Mucosa of descending colon (tissue), 3 donors: ENCODE measurements around the gene FMO3. TPM values are rescaled to one million over a fixed set of nuclear protein-coding genes. Genes with fewer than 3 reads are reported as not detected.

Experiments
- ATAC-seq: fragments of 200-7000 bp; cut with Tn5 transposase; one replicate; pipeline ENCODE4 v1.9.1; 2020; ENCODE audit warnings: mild to moderate bottlenecking, moderate library complexity
- DNase-seq, 3 donors: peaks; one replicate each; pipeline ENCODE4 v3.0.0-alpha.2; 2020
- H3K36me3 ChIP-seq: fragments of 200-600 bp; one replicate; pipeline ENCODE4 v1.8.0; 2021; ENCODE audit warnings: low read depth, mild to moderate bottlenecking
- H3K4me1 ChIP-seq: fragments of 200-600 bp; one replicate; pipeline ENCODE4 v1.8.0; 2021; ENCODE audit warnings: low read depth, mild to moderate bottlenecking
- H3K4me3 ChIP-seq: fragments of 200-600 bp; one replicate; pipeline ENCODE4 v1.8.0; 2021; ENCODE audit warnings: mild to moderate bottlenecking
- H3K9me3 ChIP-seq: fragments of 200-600 bp; one replicate; pipeline ENCODE4 v1.8.0; 2021; ENCODE audit warnings: mild to moderate bottlenecking
- CTCF ChIP-seq: fragments of 200-600 bp; IDR thresholded peaks from one replicate; pipeline ENCODE4 v1.8.0; 2022; ENCODE audit warnings: antibody characterized with exemption, mild to moderate bottlenecking
- intact Hi-C, 2 donors: fragments of 100-400 bp; cut with DNase I in 1 of 2; cut with micrococcal nuclease in 1 of 2; formaldehyde crosslinking; loops; one replicate each; pipeline versions ENCODE4 v1.11.0 to v1.11.1; 2022; cut with DNase I, micrococcal nuclease
- total RNA-seq, 3 donors: library from RNA; stranded (reverse); fragmentation: NEBNext Ultra II Directional in 2 of 3; extraction: Animal tissue kit (Norgen Biotek cat#: 25700) in 2 of 3; gene quantifications; one replicate each; pipeline versions ENCODE4 v1.2.1 to v1.2.4, GENCODE V29; 2021 to 2023
- donor health status: DM: no; HTN: no; CAD: no; lungs with moderate emphysema.
- donor health status: DM: no; HTN: no; CAD: no.
- donor health status: DM: no; HTN: yes; CAD: no.

The FMO3 gene
- total RNA-seq, 3 donors from 2014 or later: 0.22 to 0.63 (median 0.38) TPM

- no peak for DNase-seq
- Histone ChIP-seq H3K4me3 (no peak overlapping the region), H3K36me3 (no peaks in the 10 kb centered on the region), H3K4me1 (no peaks in the 10 kb centered on the region), H3K9me3 (no peaks in the 10 kb centered on the region)
- no peak for TF ChIP-seq CTCF
- no peak for ATAC-seq
- intact Hi-C loops: no loop called here
Measured at GRCh38 chr1:171137580-171137979, 46.9 kb downstream of the FMO3 start.

- Histone ChIP-seq H3K4me1 (no peaks in the 10 kb centered on the region), H3K4me3 (no peak overlapping the region), H3K36me3 (no peaks in the 10 kb centered on the region), H3K9me3 (no peaks in the 10 kb centered on the region)
- DNase-seq: no peak
- TF ChIP-seq CTCF: no peak
- intact Hi-C loops: no loop called here
- ATAC-seq: no peak
Measured at GRCh38 chr1:171138980-171139379, 48.3 kb downstream of the FMO3 start.

- ATAC-seq: no peak
- no peak overlapping the region for H3K4me3 ChIP-seq
- H3K36me3 ChIP-seq: no peaks in the 10 kb centered on the region
- intact Hi-C loops: no loop called here
- TF ChIP-seq CTCF: no peak
- no peak for DNase-seq
- no peaks in the 10 kb centered on the region for H3K4me1 ChIP-seq
- no peaks in the 10 kb centered on the region for H3K9me3 ChIP-seq
Measured at GRCh38 chr1:171139890-171140289, 49.2 kb downstream of the FMO3 start.

- no peak for TF ChIP-seq CTCF
- intact Hi-C loops: no loop called here
- Histone ChIP-seq H3K9me3 (no peaks in the 10 kb centered on the region), H3K4me1 (no peaks in the 10 kb centered on the region), H3K4me3 (no peak overlapping the region), H3K36me3 (no peaks in the 10 kb centered on the region)
- DNase-seq (no peak), ATAC-seq (no peak)
Measured at GRCh38 chr1:171140401-171140800, 49.7 kb downstream of the FMO3 start.

GRCh38 chr1:171140956-171141687 lies 50.4 kb downstream of the FMO3 start:
- TF ChIP-seq CTCF: no peak

More at GRCh38 chr1:171140956-171141687, 50.4 kb downstream of the FMO3 start:
- ATAC-seq: no peak
- no peaks in the 10 kb centered on the region for H3K4me1 ChIP-seq
- no peaks in the 10 kb centered on the region for H3K9me3 ChIP-seq
- no peaks in the 10 kb centered on the region for H3K36me3 ChIP-seq
- intact Hi-C loops: no loop called here
- H3K4me3 ChIP-seq: no peak overlapping the region
- no peak for DNase-seq
